Fibroblast of skin of scalp (primary cell): ENCODE measurements around the gene ARHGAP15.

Experiments
- DNase-seq: peaks from one replicate; pipeline ENCODE4 v3.0.0-alpha.2; 2013

The ARHGAP15 gene

GRCh38 chr2:143410082-143410897 is 281.1 kb downstream of the ARHGAP15 start:
- DNase-seq = no peak

GRCh38 chr2:143415571-143415970 is 286.4 kb downstream of the ARHGAP15 start:
- no peak for DNase-seq

- DNase-seq = no peak
These were observed 288.2 kb downstream of the ARHGAP15 start for GRCh38 chr2:143417428-143417827.

GRCh38 chr2:143420313-143420712 is 291.1 kb downstream of the ARHGAP15 start:
- DNase-seq = peak; percentile 17

- no peak for DNase-seq
These were observed 293.5 kb downstream of the ARHGAP15 start for GRCh38 chr2:143422681-143423080.

- DNase-seq = no peak
These were observed 296.7 kb downstream of the ARHGAP15 start for GRCh38 chr2:143425896-143426295.

- peak; percentile 74 for DNase-seq
These were observed 297.1 kb downstream of the ARHGAP15 start for GRCh38 chr2:143426296-143426695.

- no peak for DNase-seq
These were observed 299.5 kb downstream of the ARHGAP15 start for GRCh38 chr2:143428700-143429099.

GRCh38 chr2:143429932-143430679 is 300.9 kb downstream of the ARHGAP15 start:
- DNase-seq = peak; percentile 29

- peak; percentile 9 for DNase-seq
These were observed 302.1 kb downstream of the ARHGAP15 start for GRCh38 chr2:143431316-143431715.

- peak; percentile 26 for DNase-seq
These were observed 304.0 kb downstream of the ARHGAP15 start for GRCh38 chr2:143433251-143433650.

- DNase-seq = no peak
These were observed 304.6 kb downstream of the ARHGAP15 start for GRCh38 chr2:143433840-143434239.

GRCh38 chr2:143434445-143434844 is 305.2 kb downstream of the ARHGAP15 start:
- no peak for DNase-seq

GRCh38 chr2:143435131-143435530 is 305.9 kb downstream of the ARHGAP15 start:
- DNase-seq = peak; percentile 11

- no peak for DNase-seq
These were observed 307.7 kb downstream of the ARHGAP15 start for GRCh38 chr2:143436951-143437350.

- DNase-seq = no peak
These were observed 311.3 kb downstream of the ARHGAP15 start for GRCh38 chr2:143440411-143441012.

GRCh38 chr2:143442193-143442592 is 313.0 kb downstream of the ARHGAP15 start:
- no peak for DNase-seq

- peak; percentile 57 for DNase-seq
These were observed 322.5 kb downstream of the ARHGAP15 start for GRCh38 chr2:143451642-143452281.

- DNase-seq = no peak
These were observed 323.7 kb downstream of the ARHGAP15 start for GRCh38 chr2:143452817-143453451.

- DNase-seq = no peak
These were observed 324.8 kb downstream of the ARHGAP15 start for GRCh38 chr2:143453981-143454511.

GRCh38 chr2:143455317-143455716 is 326.1 kb downstream of the ARHGAP15 start:
- no peak for DNase-seq
